ENCODE measurements around the gene FAM120A. TPM values are rescaled to one million over a fixed set of nuclear protein-coding genes. Genes with fewer than 3 reads are reported as not detected.
A peak's percentile ranks its signal among the peaks of the same experiment; 100 is the strongest.

The FAM120A gene
- total and polyA plus RNA-seq, 9 of the 15 experiments (the other 6 are each of a cell fraction or from before 2014, with no cell fraction given): 8.7 to 71.0 (median 42.2) TPM

DNA sequence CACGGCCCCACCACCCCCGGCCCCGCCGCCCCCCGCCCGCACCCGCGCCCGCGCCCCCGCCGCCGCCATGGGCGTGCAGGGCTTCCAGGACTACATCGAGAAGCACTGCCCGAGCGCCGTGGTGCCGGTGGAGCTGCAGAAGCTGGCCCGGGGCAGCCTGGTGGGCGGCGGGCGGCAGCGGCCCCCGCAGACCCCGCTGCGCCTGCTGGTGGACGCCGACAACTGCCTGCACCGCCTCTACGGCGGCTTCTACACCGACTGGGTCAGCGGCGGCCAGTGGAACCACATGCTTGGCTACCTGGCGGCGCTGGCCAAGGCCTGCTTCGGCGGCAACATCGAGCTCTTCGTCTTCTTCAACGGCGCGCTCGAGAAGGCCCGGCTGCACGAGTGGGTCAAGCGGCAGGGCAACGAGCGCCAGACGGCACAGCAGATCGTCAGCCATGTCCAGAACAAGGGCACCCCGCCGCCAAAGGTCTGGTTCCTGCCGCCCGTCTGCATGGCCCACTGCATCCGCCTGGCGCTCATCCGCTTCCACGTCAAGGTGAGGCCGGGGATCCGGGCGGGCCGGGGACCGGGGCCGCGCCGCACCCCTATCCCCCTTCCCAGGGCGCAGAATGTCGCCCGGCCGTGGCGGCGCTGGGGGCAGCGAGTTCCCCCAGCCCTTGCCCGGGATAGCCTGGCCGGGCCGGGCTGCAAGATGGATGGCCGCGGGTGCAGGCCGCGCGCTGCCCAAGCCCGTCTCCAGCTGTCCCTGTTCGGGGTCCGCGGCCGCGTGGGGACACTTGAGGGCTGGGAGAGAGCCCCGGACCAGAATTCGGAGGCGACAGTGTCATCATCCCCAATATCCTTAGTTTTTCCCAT is 594 bp downstream of the FAM120A start (continued):
- TF ChIP-seq, protein P1, sequence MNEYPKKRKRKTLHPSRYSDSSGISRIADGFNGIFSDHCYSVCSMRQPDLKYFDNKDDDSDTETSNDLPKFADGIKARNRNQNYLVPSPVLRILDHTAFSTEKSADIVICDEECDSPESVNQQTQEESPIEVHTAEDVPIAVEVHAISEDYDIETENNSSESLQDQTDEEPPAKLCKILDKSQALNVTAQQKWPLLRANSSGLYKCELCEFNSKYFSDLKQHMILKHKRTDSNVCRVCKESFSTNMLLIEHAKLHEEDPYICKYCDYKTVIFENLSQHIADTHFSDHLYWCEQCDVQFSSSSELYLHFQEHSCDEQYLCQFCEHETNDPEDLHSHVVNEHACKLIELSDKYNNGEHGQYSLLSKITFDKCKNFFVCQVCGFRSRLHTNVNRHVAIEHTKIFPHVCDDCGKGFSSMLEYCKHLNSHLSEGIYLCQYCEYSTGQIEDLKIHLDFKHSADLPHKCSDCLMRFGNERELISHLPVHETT (CRISPR knock-in tag; conservative IDR thresholded peaks at IDR 0.05 in 1 of 2, IDR thresholded peaks at IDR 0.05 in 1 of 2): no peak
- TF ChIP-seq ELF1 (tag; IDR thresholded peaks at IDR 0.05) (no peak), KDM5B (IDR thresholded peaks at IDR 0.05; ENCODE audit: insufficient replicate concordance, low read depth, low read length) (peak; percentile 11), MXD1 (CRISPR knock-in tag; IDR thresholded peaks at IDR 0.05; ENCODE audit: borderline replicate concordance, poor library complexity, severe bottlenecking) (no peak), ZNF830 (CRISPR knock-in tag; IDR thresholded peaks at IDR 0.05) (no peak), RNF2 (IDR thresholded peaks at IDR 0.05) (no peak), MTA2 (IDR thresholded peaks at IDR 0.05; ENCODE audit: low read depth) (no peak), RAD51 (IDR thresholded peaks at IDR 0.05; ENCODE audit: borderline replicate concordance, low read depth) (no peak), ELK1 (CRISPR knock-in tag; IDR thresholded peaks at IDR 0.05) (no peak), ZC3H4 (CRISPR knock-in tag; IDR thresholded peaks at IDR 0.05; ENCODE audit: borderline replicate concordance) (no peak; the same call in 1 of the 2 replicates), KDM4B (IDR thresholded peaks at IDR 0.05; ENCODE audit: borderline replicate concordance in 2 of 2, low read depth in 1 of 2) (no peak), ZBTB43 (CRISPR knock-in tag; IDR thresholded peaks at IDR 0.05) (no peak), ATF4 (CRISPR knock-in tag; IDR thresholded peaks at IDR 0.05) (no peak), ZNF778 (CRISPR knock-in tag; IDR thresholded peaks at IDR 0.05) (no peak), ZNF77 (CRISPR knock-in tag; IDR thresholded peaks at IDR 0.05) (no peak)
- TF ChIP-seq, protein P2, sequence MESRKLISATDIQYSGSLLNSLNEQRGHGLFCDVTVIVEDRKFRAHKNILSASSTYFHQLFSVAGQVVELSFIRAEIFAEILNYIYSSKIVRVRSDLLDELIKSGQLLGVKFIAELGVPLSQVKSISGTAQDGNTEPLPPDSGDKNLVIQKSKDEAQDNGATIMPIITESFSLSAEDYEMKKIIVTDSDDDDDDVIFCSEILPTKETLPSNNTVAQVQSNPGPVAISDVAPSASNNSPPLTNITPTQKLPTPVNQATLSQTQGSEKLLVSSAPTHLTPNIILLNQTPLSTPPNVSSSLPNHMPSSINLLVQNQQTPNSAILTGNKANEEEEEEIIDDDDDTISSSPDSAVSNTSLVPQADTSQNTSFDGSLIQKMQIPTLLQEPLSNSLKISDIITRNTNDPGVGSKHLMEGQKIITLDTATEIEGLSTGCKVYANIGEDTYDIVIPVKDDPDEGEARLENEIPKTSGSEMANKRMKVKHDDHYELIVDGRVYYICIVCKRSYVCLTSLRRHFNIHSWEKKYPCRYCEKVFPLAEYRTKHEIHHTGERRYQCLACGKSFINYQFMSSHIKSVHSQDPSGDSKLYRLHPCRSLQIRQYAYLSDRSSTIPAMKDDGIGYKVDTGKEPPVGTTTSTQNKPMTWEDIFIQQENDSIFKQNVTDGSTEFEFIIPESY (CRISPR knock-in tag; IDR thresholded peaks at IDR 0.05): no peak
- TF ChIP-seq, protein P3, sequence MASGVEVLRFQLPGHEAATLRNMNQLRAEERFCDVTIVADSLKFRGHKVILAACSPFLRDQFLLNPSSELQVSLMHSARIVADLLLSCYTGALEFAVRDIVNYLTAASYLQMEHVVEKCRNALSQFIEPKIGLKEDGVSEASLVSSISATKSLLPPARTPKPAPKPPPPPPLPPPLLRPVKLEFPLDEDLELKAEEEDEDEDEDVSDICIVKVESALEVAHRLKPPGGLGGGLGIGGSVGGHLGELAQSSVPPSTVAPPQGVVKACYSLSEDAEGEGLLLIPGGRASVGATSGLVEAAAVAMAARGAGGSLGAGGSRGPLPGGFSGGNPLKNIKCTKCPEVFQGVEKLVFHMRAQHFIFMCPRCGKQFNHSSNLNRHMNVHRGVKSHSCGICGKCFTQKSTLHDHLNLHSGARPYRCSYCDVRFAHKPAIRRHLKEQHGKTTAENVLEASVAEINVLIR (CRISPR knock-in tag; IDR thresholded peaks at IDR 0.05): no peak
